M059J (cell line): Measurements from ENCODE around the gene ORC3. TPM values are rescaled to one million over a fixed set of nuclear protein-coding genes. Genes with fewer than 3 reads are reported as not detected.
A peak's percentile ranks its signal among the peaks of the same experiment; 100 is the strongest.

Experiments used
- DNase-seq: peaks from one replicate; pipeline ENCODE4 v3.0.0-alpha.2; 2012; ENCODE audit warnings: low read depth
- total RNA-seq: library from RNA; depleted of rRNA; stranded (reverse); fragments of >200 nt; shearing (Covaris generic); gene quantifications from 2 replicates; pipeline ENCODE4 v1.2.3, GENCODE V29; 2014; rRNA removed

Gene ORC3
- 17.9 and 29.0 TPM in 2 replicates for total RNA-seq

GRCh38 chr6:87589693-87590416 lies at the start of gene ORC3, which contains the start of gene RARS2:
TSS of gene ORC3 (plus strand) at chr6:87590135. CDS start at chr6:87590169, 34 bp downstream.
TSS of gene RARS2 (minus strand) at chr6:87589987. CDS start at chr6:87589957, 30 bp downstream.
- peak; percentile 90 for DNase-seq

- no peak for DNase-seq
These were observed 49.4 kb upstream of the ORC3 start for GRCh38 chr6:87540539-87540938.

- DNase-seq: no peak
These were observed 48.9 kb upstream of the ORC3 start for GRCh38 chr6:87541041-87541440.

- no peak for DNase-seq
These were observed 48.2 kb upstream of the ORC3 start for GRCh38 chr6:87541744-87542143.

GRCh38 chr6:87543696-87544473 lies 46.0 kb upstream of the ORC3 start:
- DNase-seq: no peak

- no peak for DNase-seq
These were observed 45.5 kb upstream of the ORC3 start for GRCh38 chr6:87544474-87544735.

GRCh38 chr6:87551799-87552198 lies 38.1 kb upstream of the ORC3 start:
- DNase-seq: no peak

GRCh38 chr6:87553159-87553765 lies 36.7 kb upstream of the ORC3 start:
- no peak for DNase-seq

- no peak for DNase-seq
These were observed 34.4 kb upstream of the ORC3 start for GRCh38 chr6:87555506-87555905.

- DNase-seq: peak; percentile 39
These were observed 31.5 kb upstream of the ORC3 start for GRCh38 chr6:87558446-87558845.

- DNase-seq: no peak
These were observed 28.9 kb upstream of the ORC3 start for GRCh38 chr6:87561017-87561416.

- DNase-seq: no peak
These were observed 17.9 kb upstream of the ORC3 start for GRCh38 chr6:87572021-87572420.

GRCh38 chr6:87572883-87573282 lies 17.1 kb upstream of the ORC3 start:
- no peak for DNase-seq

GRCh38 chr6:87573307-87574024 lies 16.5 kb upstream of the ORC3 start:
- DNase-seq: no peak

GRCh38 chr6:87574237-87574804 lies 15.6 kb upstream of the ORC3 start:
- DNase-seq: no peak

- DNase-seq: no peak
These were observed 14.5 kb upstream of the ORC3 start for GRCh38 chr6:87575423-87575822.

- DNase-seq: no peak
These were observed 6.1 kb upstream of the ORC3 start for GRCh38 chr6:87583822-87584221.

GRCh38 chr6:87586371-87587077 lies 3.4 kb upstream of the ORC3 start:
- no peak for DNase-seq

- peak; percentile 1 for DNase-seq
These were observed 1.1 kb upstream of the ORC3 start for GRCh38 chr6:87588756-87589407.

GRCh38 chr6:87590417-87590880 lies 514 bp downstream of the ORC3 start:
- no peak for DNase-seq

GRCh38 chr6:87590990-87591389 lies 1.1 kb downstream of the ORC3 start:
- DNase-seq: peak; percentile 9
